ENCODE results near the gene RIT1. TPM values are rescaled to one million over a fixed set of nuclear protein-coding genes. Genes with fewer than 3 reads are reported as not detected.
A peak's percentile ranks its signal among the peaks of the same experiment; 100 is the strongest.

The RIT1 gene, protein sequence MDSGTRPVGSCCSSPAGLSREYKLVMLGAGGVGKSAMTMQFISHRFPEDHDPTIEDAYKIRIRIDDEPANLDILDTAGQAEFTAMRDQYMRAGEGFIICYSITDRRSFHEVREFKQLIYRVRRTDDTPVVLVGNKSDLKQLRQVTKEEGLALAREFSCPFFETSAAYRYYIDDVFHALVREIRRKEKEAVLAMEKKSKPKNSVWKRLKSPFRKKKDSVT
- total RNA-seq = 10 to 100 TPM; 24.0 to 28.4 TPM

DNA sequence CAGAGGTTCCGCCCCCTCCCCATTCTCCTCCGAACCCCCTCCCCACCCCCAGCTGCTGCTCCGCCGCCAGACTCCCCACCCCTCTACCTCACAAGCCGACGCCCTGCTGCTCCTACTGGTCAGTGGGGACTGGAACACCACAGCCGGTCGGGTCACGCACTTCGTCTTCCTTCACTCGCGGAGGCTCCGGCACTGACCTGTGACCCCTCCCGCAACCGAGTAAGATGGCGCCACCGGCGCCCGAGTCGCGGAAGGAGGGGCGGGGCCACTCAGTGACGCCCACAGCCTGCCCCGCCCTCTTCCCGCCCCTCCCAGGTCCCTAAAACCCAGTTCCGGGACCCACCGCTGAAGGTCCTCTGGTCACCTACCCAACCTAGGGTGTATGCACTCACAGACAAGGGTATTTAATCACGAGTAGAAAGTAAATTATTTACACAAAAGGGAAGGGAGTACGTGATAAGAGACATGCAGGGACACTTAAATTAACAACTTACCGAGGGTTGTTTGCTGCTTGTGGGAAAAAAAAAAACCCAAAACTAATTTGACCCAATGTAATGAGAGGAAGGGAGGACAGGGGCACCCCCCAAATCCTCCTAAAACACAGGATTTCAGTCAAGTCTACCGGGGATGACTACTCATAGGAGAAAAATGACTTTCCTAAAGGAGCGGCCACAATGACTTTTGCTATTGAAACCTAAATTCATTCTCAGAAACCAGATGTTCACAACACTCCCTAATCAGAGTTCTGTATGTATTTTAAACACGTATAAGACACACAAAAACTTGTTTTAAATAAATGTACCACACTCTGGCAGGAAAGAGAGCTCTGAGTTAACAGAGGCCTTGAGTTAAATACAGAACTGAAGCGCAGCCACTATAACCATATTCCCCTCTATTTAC lies at the start of gene RIT1:
Gene RIT1 (minus strand): TSS at position 194 of the 900 bp plus-strand sequence. CDS start 588 bp downstream, outside the sequence.
- Mint-ChIP-seq H3K27me3 (no peaks in the 10 kb centered on the region), H3K27ac (peak within 1 kb of the TSS; percentile 95), H3K4me3 (peak within 1 kb of the TSS; percentile 98), H3K9me3 (no peaks in the 10 kb centered on the region), H3K4me1 (peaks cover 28% of the 10 kb centered on the region), H3K36me3 (ENCODE audit: low read depth) (peaks cover 51% of the 10 kb centered on the region)
- DNase-seq = peak; percentile 89
- POLR2A ChIA-PET = no interaction called here
- CTCF ChIA-PET = interaction anchor here (0.7 kb wide), 1 partner anchor 48 kb away, joined by 3 read pairs; no protein-coding TSS in a partner anchor

DNA sequence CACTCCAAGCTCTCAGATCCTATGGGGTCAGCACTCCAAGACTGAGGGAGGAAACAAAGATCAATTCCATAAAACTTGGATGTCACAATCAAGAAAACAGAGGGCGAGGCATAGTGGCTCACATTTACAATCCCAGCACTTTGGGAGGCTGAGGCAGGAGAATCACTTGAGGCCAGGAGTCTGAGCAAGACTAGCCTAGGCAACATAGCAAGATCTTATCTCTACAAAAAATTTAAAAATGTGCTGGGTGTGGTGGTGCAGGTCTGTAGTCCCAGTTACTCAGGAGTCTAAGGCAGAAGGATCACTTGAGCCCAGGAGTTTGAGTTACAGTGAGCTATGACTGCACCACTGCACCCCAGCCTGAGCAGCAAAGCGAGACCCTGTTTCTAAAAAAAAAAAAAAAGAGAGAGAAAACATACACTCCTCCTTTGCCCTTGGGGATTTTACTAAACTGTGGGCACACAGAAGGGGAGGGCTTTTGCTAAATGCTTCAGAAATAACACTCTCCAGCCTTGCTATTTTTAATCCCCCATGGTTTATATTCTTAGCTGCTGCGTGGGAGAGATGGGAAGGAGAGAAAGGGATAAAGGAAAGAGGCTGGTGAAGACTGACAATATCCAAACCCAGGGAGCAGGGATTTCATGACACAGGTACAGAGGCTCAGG lies 49.1 kb upstream of the RIT1 start:
- no peak for DNase-seq
- H3K27ac Mint-ChIP-seq = peak overlapping the region; percentile 61
- H3K4me3 Mint-ChIP-seq = no peak overlapping the region
- H3K9me3 Mint-ChIP-seq = no peaks in the 10 kb centered on the region
- ChIA-PET POLR2A (interaction anchor here (0.7 kb wide), 1 partner anchor 12 kb away, joined by 3 read pairs; no protein-coding TSS in a partner anchor), CTCF (interaction anchor here (1.0 kb wide), 3 partner anchors 11 to 18 kb away, joined by 3 to 4 read pairs (median 3); partner anchors contain the start of gene ARHGEF2)
- peaks cover 64% of the 10 kb centered on the region for H3K36me3 Mint-ChIP-seq (ENCODE audit: low read depth)
- H3K27me3 Mint-ChIP-seq = no peaks in the 10 kb centered on the region
- peaks cover 31% of the 10 kb centered on the region for H3K4me1 Mint-ChIP-seq

DNA sequence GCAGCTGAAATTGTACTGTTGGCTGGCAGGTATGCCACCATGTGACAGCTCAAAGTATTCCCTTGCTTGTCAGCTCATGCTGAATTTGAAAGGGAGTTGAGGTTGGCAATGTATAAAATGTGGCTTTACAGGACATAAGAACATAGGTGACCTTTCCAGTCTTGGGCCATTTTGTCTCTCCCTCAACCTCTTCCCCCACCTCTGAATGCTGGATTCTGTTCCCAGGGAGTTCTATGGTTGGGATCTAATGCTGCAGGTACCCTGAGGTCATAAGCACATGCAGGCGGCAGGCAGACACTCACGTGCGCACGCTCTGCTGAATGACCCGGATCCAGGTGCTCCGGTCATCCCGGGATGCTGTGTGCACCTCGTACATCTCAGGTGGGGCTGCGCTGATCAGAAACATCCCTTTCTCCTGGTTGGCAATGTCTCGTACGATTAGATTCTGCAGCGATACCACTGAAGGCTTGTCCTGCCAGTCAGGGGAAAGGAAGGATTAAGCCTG lies 46.3 kb upstream of the RIT1 start:
- Mint-ChIP-seq H3K27ac (no peak overlapping the region), H3K27me3 (no peaks in the 10 kb centered on the region), H3K36me3 (ENCODE audit: low read depth) (peaks cover 69% of the 10 kb centered on the region), H3K9me3 (no peaks in the 10 kb centered on the region), H3K4me1 (peaks cover 19% of the 10 kb centered on the region), H3K4me3 (no peak overlapping the region)
- ChIA-PET CTCF (interaction anchor here (1.7 to 4.2 kb wide), 2 partner anchors 20 to 32 kb away, joined by 4 to 15 read pairs; partner anchors contain the start of gene ARHGEF2), POLR2A (no interaction called here)
- no peak for DNase-seq

DNA sequence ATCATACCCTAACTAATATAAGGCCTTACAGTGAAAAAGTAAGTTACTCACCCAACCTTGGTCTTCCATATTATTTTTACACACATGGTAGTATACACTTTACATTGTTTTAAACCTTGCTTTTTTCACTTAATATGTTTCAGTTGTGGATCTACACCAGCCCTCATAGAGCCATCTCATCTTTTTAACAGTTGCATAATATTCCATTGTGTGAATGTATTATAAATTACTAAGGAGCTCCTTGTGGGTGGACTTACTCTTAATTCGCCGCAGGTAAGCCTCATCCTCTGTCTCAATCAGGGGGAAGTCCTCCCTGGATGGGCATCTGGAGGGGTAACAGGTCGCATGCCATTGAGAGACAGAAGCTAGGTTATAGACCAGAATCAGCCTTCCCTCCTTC lies 43.5 kb upstream of the RIT1 start:
- POLR2A ChIA-PET = no interaction called here

DNA sequence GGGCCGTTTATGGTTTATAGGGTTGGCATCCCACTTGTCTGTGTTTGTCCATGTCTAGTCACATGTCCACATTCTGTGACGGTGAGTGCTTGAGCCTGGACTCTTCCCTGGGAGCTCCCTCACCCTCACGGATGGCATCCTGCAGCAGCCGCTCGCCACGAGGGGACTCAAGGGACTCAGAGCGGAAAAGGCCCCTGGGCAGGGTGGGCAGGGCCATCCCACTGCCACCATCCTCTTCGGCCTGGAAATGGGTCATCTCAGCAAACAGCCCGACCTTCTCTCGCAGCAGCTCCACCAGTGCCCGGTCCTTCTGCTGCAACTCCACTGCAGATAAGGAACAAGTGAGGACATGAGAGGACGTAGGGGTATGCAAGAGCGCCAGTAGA lies 41.3 kb upstream of the RIT1 start:
- Mint-ChIP-seq H3K27me3 (no peaks in the 10 kb centered on the region), H3K9me3 (no peaks in the 10 kb centered on the region), H3K27ac (no peak overlapping the region), H3K4me1 (peaks cover 9% of the 10 kb centered on the region), H3K4me3 (no peak overlapping the region), H3K36me3 (ENCODE audit: low read depth) (peaks cover 57% of the 10 kb centered on the region)
- DNase-seq = no peak
- ChIA-PET POLR2A (no interaction called here), CTCF (interaction anchor here (0.7 to 1.7 kb wide), 3 partner anchors 14 to 25 kb away, joined by 3 to 8 read pairs (median 4); partner anchors contain the start of gene ARHGEF2)

More for the DNA sequence above, 43.5 kb upstream of the RIT1 start:
- CTCF ChIA-PET = interaction anchor here (0.7 to 4.2 kb wide), 5 partner anchors 8 to 35 kb away, joined by 3 to 15 read pairs (median 5); partner anchors contain the start of gene ARHGEF2
- no peaks in the 10 kb centered on the region for H3K27me3 Mint-ChIP-seq
- H3K36me3 Mint-ChIP-seq (ENCODE audit: low read depth) = peaks cover 64% of the 10 kb centered on the region
- DNase-seq = no peak
- H3K4me3 Mint-ChIP-seq = no peak overlapping the region
- no peaks in the 10 kb centered on the region for H3K9me3 Mint-ChIP-seq
- peaks cover 4% of the 10 kb centered on the region for H3K4me1 Mint-ChIP-seq
- H3K27ac Mint-ChIP-seq = no peak overlapping the region

DNA sequence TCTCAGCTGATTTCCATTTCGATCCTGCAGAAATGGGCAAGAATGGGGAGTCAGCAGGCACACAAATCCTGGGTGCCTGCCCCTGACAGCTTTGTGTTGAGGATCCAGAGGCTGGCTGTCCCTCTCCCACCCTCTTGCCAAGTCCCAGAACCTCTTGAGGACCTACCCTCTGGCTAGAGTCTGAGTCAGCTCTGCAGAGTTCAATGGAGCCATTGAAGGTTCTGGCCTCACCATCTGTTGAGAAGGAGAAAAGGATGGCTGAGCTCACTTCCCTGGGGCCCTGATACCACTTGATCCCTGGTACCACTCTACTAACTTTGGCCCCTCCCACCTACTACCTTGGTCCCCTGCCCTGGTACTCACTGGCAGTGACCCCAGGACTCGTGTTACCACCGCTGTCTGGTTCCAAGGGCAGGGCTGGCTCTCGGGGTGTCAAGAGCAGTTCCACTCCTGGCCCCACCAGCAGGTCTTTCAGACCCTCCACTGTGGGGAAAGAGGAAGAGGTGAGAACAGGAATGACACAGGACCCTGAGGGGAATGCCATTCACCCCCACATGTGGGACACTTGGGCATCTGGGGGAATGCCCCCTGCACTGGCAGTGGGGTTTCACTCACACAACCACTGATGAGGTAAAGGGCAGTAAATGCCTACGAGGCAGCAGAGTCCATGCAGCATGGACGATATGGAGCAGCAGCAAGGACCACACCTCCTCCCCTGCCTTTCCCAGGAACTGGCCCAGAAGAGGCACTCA lies 40.8 kb upstream of the RIT1 start:
- H3K27me3 Mint-ChIP-seq = no peaks in the 10 kb centered on the region
- no peak for DNase-seq
- POLR2A ChIA-PET = no interaction called here
- no peak overlapping the region for H3K27ac Mint-ChIP-seq
- no peak overlapping the region for H3K4me3 Mint-ChIP-seq
- CTCF ChIA-PET = interaction anchor here (0.9 to 1.6 kb wide), 4 partner anchors 11 to 31 kb away, joined by 3 to 6 read pairs (median 4); no protein-coding TSS in a partner anchor
- no peaks in the 10 kb centered on the region for H3K9me3 Mint-ChIP-seq
- H3K4me1 Mint-ChIP-seq = peaks cover 14% of the 10 kb centered on the region
- H3K36me3 Mint-ChIP-seq (ENCODE audit: low read depth) = peaks cover 56% of the 10 kb centered on the region

DNA sequence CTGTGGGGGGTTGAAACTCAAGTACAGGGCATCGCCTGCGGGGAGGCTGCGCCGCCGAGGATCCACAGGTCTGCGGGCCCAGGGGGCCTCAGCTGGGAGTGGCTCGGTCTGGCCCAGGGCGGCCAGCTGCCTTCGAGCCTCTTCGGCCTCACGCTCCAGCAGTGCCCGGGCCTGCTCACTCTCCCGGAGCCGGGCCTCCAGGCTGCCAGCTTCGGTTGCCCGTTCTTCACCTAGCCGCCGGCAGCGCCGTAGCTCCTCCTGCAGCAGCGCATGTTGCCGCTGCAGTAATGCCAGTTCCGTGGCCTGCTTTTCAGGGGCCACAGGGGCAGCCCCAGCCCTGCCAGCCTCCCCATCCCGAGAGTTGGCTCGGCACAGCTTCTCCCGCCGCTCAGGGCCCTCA lies 39.7 kb upstream of the RIT1 start:
- ChIA-PET POLR2A (no interaction called here), CTCF (interaction anchor here (1.4 to 1.6 kb wide), 2 partner anchors 12 to 13 kb away, joined by 4 to 6 read pairs; no protein-coding TSS in a partner anchor)
- peaks cover 63% of the 10 kb centered on the region for H3K36me3 Mint-ChIP-seq (ENCODE audit: low read depth)
- no peaks in the 10 kb centered on the region for H3K9me3 Mint-ChIP-seq
- H3K4me3 Mint-ChIP-seq = no peak overlapping the region
- no peaks in the 10 kb centered on the region for H3K27me3 Mint-ChIP-seq
- H3K27ac Mint-ChIP-seq = no peak overlapping the region
- no peak for DNase-seq
- H3K4me1 Mint-ChIP-seq = peaks cover 25% of the 10 kb centered on the region

DNA sequence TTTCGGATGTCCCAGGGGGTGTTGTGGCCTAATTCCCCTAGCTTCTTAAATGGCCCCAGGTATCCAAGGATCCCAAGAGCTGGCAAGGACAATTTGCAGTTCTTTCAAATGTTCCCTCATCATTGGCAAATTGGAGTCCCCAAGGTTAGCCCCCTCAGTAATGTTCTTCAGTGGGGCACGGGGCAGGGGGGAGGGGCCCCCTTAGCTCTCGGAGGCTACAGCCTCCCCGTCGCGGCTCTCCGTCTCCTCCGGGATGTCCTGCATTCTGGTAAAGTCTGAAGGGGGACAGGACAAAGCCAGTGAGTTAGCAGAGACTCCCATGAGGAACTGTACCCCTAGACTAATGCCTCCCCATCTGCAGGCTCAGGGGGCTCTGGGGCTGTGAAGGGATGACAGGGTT lies 36.6 kb upstream of the RIT1 start:
- POLR2A ChIA-PET = interaction anchor here (0.9 kb wide), 1 partner anchor 12 kb away, joined by 3 read pairs; no protein-coding TSS in a partner anchor
- DNase-seq = no peak
- Mint-ChIP-seq H3K27ac (peak overlapping the region; percentile 38), H3K9me3 (no peaks in the 10 kb centered on the region), H3K4me3 (no peak overlapping the region), H3K36me3 (ENCODE audit: low read depth) (peaks cover 51% of the 10 kb centered on the region), H3K4me1 (peaks cover 37% of the 10 kb centered on the region), H3K27me3 (no peaks in the 10 kb centered on the region)
- CTCF ChIA-PET = interaction anchor here (0.8 to 2.0 kb wide), 2 partner anchors 14 to 31 kb away, joined by 4 to 6 read pairs; partner anchors contain the start of genes ARHGEF2 and KHDC4

DNA sequence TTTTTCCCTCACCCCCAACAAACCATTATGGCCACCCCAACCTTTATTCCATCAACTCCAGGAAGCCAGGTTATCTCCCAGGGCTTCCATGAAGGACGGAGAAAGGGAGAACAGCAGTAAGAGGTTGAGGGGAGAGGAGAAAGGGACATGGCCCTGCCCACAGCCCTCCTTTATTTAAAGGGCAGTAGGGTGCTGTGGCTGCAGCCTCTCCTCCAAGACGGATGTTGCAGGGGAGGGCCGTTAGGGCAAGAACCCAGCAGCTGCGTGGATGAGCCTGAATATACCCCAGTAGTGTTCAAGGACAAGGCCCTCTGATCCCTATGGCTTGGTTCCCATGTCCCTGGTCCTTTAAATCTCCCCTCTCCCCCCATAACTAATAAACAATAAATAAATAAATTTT lies 36.1 kb upstream of the RIT1 start:
- ChIA-PET CTCF (interaction anchor here (0.8 to 2.0 kb wide), 2 partner anchors 14 to 31 kb away, joined by 4 to 6 read pairs; partner anchors contain the start of genes ARHGEF2 and KHDC4), POLR2A (interaction anchor here (0.9 kb wide), 1 partner anchor 13 kb away, joined by 3 read pairs; no protein-coding TSS in a partner anchor)
- H3K36me3 Mint-ChIP-seq (ENCODE audit: low read depth) = peaks cover 47% of the 10 kb centered on the region
- H3K27ac Mint-ChIP-seq = peak overlapping the region; percentile 83
- no peak for DNase-seq
- H3K4me3 Mint-ChIP-seq = peak overlapping the region; percentile 13
- no peaks in the 10 kb centered on the region for H3K27me3 Mint-ChIP-seq
- H3K4me1 Mint-ChIP-seq = peaks cover 38% of the 10 kb centered on the region
- no peaks in the 10 kb centered on the region for H3K9me3 Mint-ChIP-seq

DNA sequence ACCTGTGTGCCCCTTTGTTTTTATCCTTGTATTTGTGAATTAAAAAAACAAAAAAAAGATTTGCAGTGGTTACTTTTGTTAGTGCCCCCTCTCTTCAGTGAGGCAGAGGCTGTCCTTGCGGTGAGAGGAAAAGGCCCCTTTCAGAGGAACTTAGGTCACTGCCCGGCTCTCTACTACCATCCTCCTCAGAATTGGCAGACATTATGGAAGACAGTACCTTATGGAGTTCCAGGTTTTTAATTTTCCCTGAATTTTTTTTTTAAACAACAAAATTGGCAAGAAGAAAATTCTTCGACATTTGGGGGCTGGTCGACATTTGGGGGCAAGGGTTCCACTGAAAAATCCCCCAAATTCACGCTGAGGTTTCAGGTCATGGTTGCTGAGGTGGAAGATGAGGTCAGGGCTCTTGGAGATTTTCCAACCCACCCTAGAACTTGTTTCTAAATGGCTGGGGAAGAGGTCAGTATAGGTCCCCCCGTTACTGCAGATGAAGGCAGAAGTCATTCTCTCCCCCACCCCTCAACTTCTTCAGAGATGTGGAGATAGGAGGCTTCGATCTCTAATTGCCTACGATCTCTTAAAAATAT lies 35.6 kb upstream of the RIT1 start:
- no peaks in the 10 kb centered on the region for H3K27me3 Mint-ChIP-seq

DNA sequence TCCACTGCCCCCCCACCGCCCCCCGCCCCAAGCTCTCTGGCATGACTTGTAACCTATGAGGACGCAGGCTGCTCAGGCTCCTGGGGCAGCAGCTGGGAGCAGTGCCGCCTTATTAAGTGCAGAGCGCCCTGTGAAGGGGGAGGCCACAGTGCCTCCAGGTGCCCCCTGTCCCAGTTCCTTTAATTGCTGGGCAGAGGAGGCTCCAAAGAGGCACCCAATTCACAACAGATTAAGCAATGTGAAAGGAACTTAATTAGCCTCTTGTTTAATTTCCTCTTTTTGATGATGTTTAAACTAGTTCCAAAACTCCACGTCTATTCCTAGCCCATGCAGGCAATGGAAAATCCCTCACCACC lies 33.3 kb upstream of the RIT1 start:
- Mint-ChIP-seq H3K9me3 (no peaks in the 10 kb centered on the region), H3K4me1 (peaks cover 61% of the 10 kb centered on the region), H3K4me3 (no peak overlapping the region), H3K27me3 (no peaks in the 10 kb centered on the region), H3K36me3 (ENCODE audit: low read depth) (peaks cover 27% of the 10 kb centered on the region), H3K27ac (peak overlapping the region; percentile 92)
- CTCF ChIA-PET = interaction anchor here (0.6 to 2.2 kb wide), 7 partner anchors 11 to 750 kb away, joined by 3 to 13 read pairs (median 4); partner anchors contain the start of gene KHDC4
- DNase-seq = no peak
- POLR2A ChIA-PET = no interaction called here

More for the DNA sequence above, 35.6 kb upstream of the RIT1 start:
- ChIA-PET POLR2A (interaction anchor here (1.0 kb wide), 2 partner anchors 22 to 31 kb away, joined by 4 read pairs; partner anchors contain the start of gene ARHGEF2), CTCF (interaction anchor here (0.7 to 1.8 kb wide), 8 partner anchors 8 to 120 kb away, joined by 3 to 12 read pairs (median 4); partner anchors contain the start of gene KHDC4)
- peaks cover 44% of the 10 kb centered on the region for H3K4me1 Mint-ChIP-seq
- DNase-seq = no peak
- H3K4me3 Mint-ChIP-seq = peak overlapping the region; percentile 40
- H3K36me3 Mint-ChIP-seq (ENCODE audit: low read depth) = peaks cover 41% of the 10 kb centered on the region
- H3K27ac Mint-ChIP-seq = peak overlapping the region; percentile 83
- H3K9me3 Mint-ChIP-seq = no peaks in the 10 kb centered on the region

Measured in activated CD4-positive, alpha-beta T cell treated with anti-CD3 and anti-CD28 coated beads, Interleukin-2, amount 10 ng/mL, durations not matched to agents 7 days and 5 days (primary cell).